ENCODE measurements around the gene NACC2.
"Not testable (repeated sequence)": the region's sequence is repeated elsewhere in the genome, so short reads cannot be mapped to it uniquely, and the experiment has no call there.

Gene NACC2

GRCh38 chr9:136083558-136084062, 11.5 kb downstream of the NACC2 start:
- in situ Hi-C loops (cut with MboI; ENCODE audit: low sequenced_read_pairs) = no loop called here

- in situ Hi-C loops (cut with MboI; ENCODE audit: low sequenced_read_pairs) = no loop called here
Observed at GRCh38 chr9:136082496-136083361, 12.4 kb downstream of the NACC2 start.

DNA sequence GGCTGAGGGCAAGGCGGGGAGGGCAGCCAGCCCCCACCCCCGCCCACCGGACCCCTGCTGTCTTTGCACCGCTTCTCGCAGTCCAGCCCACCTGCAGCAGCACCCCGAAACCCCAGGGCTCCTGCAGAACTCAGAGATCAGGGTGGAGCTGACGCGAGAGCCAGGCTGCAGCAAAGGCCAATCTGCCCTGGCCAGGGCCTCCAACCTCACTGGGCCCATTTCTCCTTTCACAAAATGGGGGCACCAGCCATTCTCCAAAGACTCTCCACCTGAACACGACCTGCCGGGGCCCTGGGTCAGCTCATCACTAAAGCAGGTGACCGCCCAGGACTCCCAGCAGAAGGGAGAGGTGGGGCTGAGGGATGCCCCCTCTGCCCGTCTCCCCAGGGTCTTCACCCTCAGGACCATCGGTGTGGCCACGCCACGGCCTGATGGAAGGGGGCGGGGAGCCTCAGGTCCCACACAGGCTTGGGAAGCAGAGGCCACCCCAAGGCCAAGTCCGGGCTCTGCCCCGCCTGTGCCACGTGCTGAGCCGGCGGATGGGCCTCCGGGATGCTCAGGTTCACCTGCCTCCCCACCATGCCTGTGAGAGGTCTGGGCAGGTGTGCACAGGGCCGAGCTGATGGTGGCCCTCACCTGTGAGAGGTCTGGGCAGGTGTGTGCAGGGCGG, 13.1 kb downstream of the NACC2 start:
- in situ Hi-C loops (cut with MboI; ENCODE audit: low sequenced_read_pairs) = no loop called here

GRCh38 chr9:136081113-136081825, 13.8 kb downstream of the NACC2 start:
- in situ Hi-C loops (cut with MboI; ENCODE audit: low sequenced_read_pairs) = no loop called here

- in situ Hi-C loops (cut with MboI; ENCODE audit: low sequenced_read_pairs) = no loop called here
Observed at GRCh38 chr9:136080716-136081112, 14.4 kb downstream of the NACC2 start.

DNA sequence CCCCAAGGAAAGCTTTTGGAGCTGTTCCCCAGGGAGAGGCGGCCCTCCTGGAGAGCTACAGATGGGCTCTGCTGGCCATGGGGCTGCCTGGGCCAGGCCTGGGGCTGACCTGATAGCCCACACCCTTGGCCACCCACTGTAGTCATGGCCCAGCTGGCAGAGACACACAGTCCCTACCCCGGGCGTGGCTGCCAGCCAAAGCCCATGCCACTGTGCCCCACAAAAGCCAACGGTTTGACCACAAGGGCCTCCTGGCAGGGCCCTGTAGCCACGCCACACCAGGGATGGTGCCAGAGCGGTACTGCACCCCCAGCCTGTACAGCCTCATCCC, 15.2 kb downstream of the NACC2 start:
- in situ Hi-C loops (cut with MboI; ENCODE audit: low sequenced_read_pairs) = no loop called here

GRCh38 chr9:136079211-136079915, 15.7 kb downstream of the NACC2 start:
- in situ Hi-C loops (cut with MboI; ENCODE audit: low sequenced_read_pairs) = no loop called here

- in situ Hi-C loops (cut with MboI; ENCODE audit: low sequenced_read_pairs) = no loop called here
Observed at GRCh38 chr9:136078498-136079011, 16.5 kb downstream of the NACC2 start.

- in situ Hi-C loops (cut with MboI; ENCODE audit: low sequenced_read_pairs) = no loop called here
Observed at GRCh38 chr9:136078024-136078423, 17.1 kb downstream of the NACC2 start.

GRCh38 chr9:136077491-136077890, 17.6 kb downstream of the NACC2 start:
- in situ Hi-C loops (cut with MboI; ENCODE audit: low sequenced_read_pairs) = no loop called here

- in situ Hi-C loops (cut with MboI; ENCODE audit: low sequenced_read_pairs) = no loop called here
Observed at GRCh38 chr9:136075881-136076678, 19.0 kb downstream of the NACC2 start.

GRCh38 chr9:136075134-136075841, 19.8 kb downstream of the NACC2 start:
- in situ Hi-C loops (cut with MboI; ENCODE audit: low sequenced_read_pairs) = no loop called here

DNA sequence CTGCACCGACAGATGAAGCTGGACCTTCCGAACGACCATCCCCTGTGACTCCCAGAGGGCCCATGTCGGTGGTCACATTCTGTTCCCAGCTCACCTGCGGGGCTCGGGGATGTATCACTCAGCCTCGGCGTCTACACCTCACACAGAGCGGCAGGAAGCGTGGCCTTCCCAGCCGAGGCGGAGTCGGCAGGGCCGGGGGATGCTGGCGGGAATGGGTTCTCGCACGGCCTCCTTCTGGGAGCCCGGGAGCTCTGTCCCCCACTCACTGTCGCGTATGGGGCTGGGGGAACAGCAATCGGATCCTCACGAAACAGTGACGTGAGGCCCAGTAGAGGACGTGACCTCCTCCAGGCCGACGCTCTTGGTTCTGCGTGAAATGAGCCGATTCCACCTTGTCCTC, 20.4 kb downstream of the NACC2 start:
- in situ Hi-C loops (cut with MboI; ENCODE audit: low sequenced_read_pairs) = no loop called here

GRCh38 chr9:136062657-136063439, 32.2 kb downstream of the NACC2 start:
- in situ Hi-C loops (cut with MboI; ENCODE audit: low sequenced_read_pairs) = no loop called here

GRCh38 chr9:136061916-136062315, 33.2 kb downstream of the NACC2 start:
- in situ Hi-C loops (cut with MboI; ENCODE audit: low sequenced_read_pairs) = not testable (repeated sequence)

DNA sequence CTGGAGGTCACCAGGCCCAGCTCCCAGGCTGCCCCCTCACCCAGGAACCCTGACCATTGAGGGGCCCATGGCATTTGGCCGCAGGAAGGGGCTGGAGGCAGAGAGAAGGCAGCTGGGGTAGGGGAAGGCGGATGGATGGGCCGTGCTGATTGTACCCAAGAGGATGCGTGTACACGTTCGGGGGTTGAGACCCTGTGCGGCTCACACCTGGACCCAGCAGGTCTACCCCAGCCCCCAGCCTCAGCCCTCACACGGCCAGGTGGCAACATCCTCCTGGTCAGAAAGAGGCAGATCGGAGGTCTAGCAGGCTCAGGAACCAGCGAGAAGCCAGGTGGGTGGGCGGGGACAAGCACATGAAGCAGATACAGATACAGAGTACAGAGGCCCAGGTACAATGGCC, 33.7 kb downstream of the NACC2 start:
- in situ Hi-C loops (cut with MboI; ENCODE audit: low sequenced_read_pairs) = no loop called here

GRCh38 chr9:136060671-136061371, 34.3 kb downstream of the NACC2 start:
- in situ Hi-C loops (cut with MboI; ENCODE audit: low sequenced_read_pairs) = no loop called here

Data from HL-60/S4 treated with phorbol 12-myristate 13-acetate at 8.2 ng/mL for 4 days and 3 days (cell line).